HepG2 (cell line): ENCODE data around the gene EGLN1. TPM values are rescaled to one million over a fixed set of nuclear protein-coding genes. Genes with fewer than 3 reads are reported as not detected.

Experiments used
- ARNT ChIP-seq: fragments of 450-650 bp; IDR thresholded peaks from 2 replicates; pipeline ENCODE4 v1.6.1; 2017
- CTCF ChIP-seq: sonication (generic); formaldehyde crosslinking; IDR thresholded peaks from 2 replicates; pipeline ENCODE4 v1.5.0; 2020; ENCODE audit warnings: mild to moderate bottlenecking, missing genetic modification reagents, moderate library complexity
- DDIT3 ChIP-seq: sonication (generic); formaldehyde crosslinking; IDR thresholded peaks from 2 replicates; pipeline ENCODE4 v1.4.0; 2020; ENCODE audit warnings: mild to moderate bottlenecking, missing genetic modification reagents
- ELF3 ChIP-seq: IDR thresholded peaks from 2 replicates; pipeline ENCODE4 v1.6.1; 2016; ENCODE audit warnings: missing genetic modification reagents, missing compliant biosample characterization
- HIVEP1 ChIP-seq: sonication (generic); formaldehyde crosslinking; IDR thresholded peaks from 2 replicates; pipeline ENCODE4 v1.4.0; 2020; ENCODE audit warnings: mild to moderate bottlenecking, missing genetic modification reagents
- HMGXB3 ChIP-seq: sonication (generic); formaldehyde crosslinking; IDR thresholded peaks from 2 replicates; pipeline ENCODE4 v1.4.0; 2020; ENCODE audit warnings: missing genetic modification reagents, borderline replicate concordance
- IRF1 ChIP-seq: sonication (generic); formaldehyde crosslinking; IDR thresholded peaks from 2 replicates; pipeline ENCODE4 v1.4.0; 2020; ENCODE audit warnings: low read depth, mild to moderate bottlenecking, missing genetic modification reagents
- KAT8 ChIP-seq: IDR thresholded peaks from 2 replicates; pipeline ENCODE4 v1.6.1; 2016; ENCODE audit warnings: missing genetic modification reagents, missing compliant biosample characterization
- LCORL ChIP-seq, 2 experiments: fragments of 450-650 bp in 1 of 2; sonication (generic) in 1 of 2; formaldehyde crosslinking in 1 of 2; IDR thresholded peaks; 2 replicates each; pipeline versions ENCODE4 v1.5.0 to v1.6.1; 2017 to 2020; ENCODE audit warnings: antibody characterized with exemption in 1 of 2, missing genetic modification reagents in 1 of 2
- MAF1 ChIP-seq: sonication (generic); formaldehyde crosslinking; IDR thresholded peaks from 2 replicates; pipeline ENCODE4 v1.5.0; 2020; ENCODE audit warnings: missing genetic modification reagents, borderline replicate concordance
- RARG ChIP-seq: sonication (generic); formaldehyde crosslinking; IDR thresholded peaks from 2 replicates; pipeline ENCODE4 v1.4.0; 2020; ENCODE audit warnings: low read depth, mild to moderate bottlenecking, missing genetic modification reagents
- REXO4 ChIP-seq: sonication (generic); formaldehyde crosslinking; IDR thresholded peaks from 2 replicates; pipeline ENCODE4 v1.8.0; 2022; ENCODE audit warnings: missing genetic modification reagents, mild to moderate bottlenecking, borderline replicate concordance
- RXRA ChIP-seq: sonication (generic); formaldehyde crosslinking; IDR thresholded peaks from 2 replicates; pipeline ENCODE4 v1.5.1; 2020; ENCODE audit warnings: missing genetic modification reagents
- SMARCE1 ChIP-seq: fragments of 450-650 bp; IDR thresholded peaks from 2 replicates; pipeline ENCODE4 v1.6.1; 2017; ENCODE audit warnings: borderline replicate concordance
- SRSF1 ChIP-seq: fragments of 200-400 bp; formaldehyde crosslinking; optimal IDR thresholded peaks from 2 replicates; pipeline ENCODE3; 2017; ENCODE audit warnings: mild to moderate bottlenecking, low read depth, low read length, moderate library complexity
- SUZ12 ChIP-seq: fragments of 150-350 bp; IDR thresholded peaks from 2 replicates; pipeline ENCODE4 v1.6.1; 2014; ENCODE audit warnings: low read depth, low read length
- UBTF ChIP-seq: sonication (generic); formaldehyde crosslinking; IDR thresholded peaks from 2 replicates; pipeline ENCODE4 v1.4.0; 2020; ENCODE audit warnings: mild to moderate bottlenecking, missing genetic modification reagents
- ZBTB20 ChIP-seq: sonication (generic); formaldehyde crosslinking; IDR thresholded peaks from 2 replicates; pipeline ENCODE4 v1.8.1; 2023; ENCODE audit warnings: missing genetic modification reagents, low read depth, mild to moderate bottlenecking, borderline replicate concordance
- ZNF12 ChIP-seq: sonication (generic); formaldehyde crosslinking; IDR thresholded peaks from 2 replicates; pipeline ENCODE4 v1.5.0; 2020; ENCODE audit warnings: missing genetic modification reagents
- ZNF629 ChIP-seq: sonication (generic); formaldehyde crosslinking; conservative IDR thresholded peaks from 2 replicates; pipeline ENCODE4 v1.5.0; 2020; ENCODE audit warnings: missing genetic modification reagents
- ZNF839 ChIP-seq: sonication (generic); formaldehyde crosslinking; IDR thresholded peaks from 2 replicates; pipeline ENCODE4 v1.4.0; 2020; ENCODE audit warnings: missing genetic modification reagents, mild to moderate bottlenecking, borderline replicate concordance
- polyA plus RNA-seq, 8 experiments: library from polyadenylated mRNA; depleted of rRNA in 3 of 8; stranded (reverse) in 7 of 8; unstranded in 1 of 8; fragments of >200 nt; fragmentation: Illumina TruSeq in 4 of 8; extraction: Trizol in 4 of 8; gene quantifications; 2 replicates each; pipeline versions ENCODE4 v1.2.1 to v1.2.3, GENCODE V29; 2011 to 2016; ENCODE audit warnings: low read depth in 4 of 8, missing spikeins in 1 of 8, mixed read lengths in 1 of 8; ENCODE audit not compliant: insufficient read depth in 1 of 8
- total RNA-seq, 5 experiments: library from RNA; depleted of rRNA; stranded (reverse); fragments of >200 nt; fragmentation: Illumina TruSeq; extraction: Trizol; gene quantifications; 2 replicates each; pipeline ENCODE4 v1.2.3, GENCODE V29; 2016; ENCODE audit warnings: low read depth in 1 of 5

Gene EGLN1
- total and polyA plus RNA-seq, 2 of the 13 experiments (the other 11 are each of a cell fraction or from before 2014, with no cell fraction given) = 34.4 to 44.1 TPM

- TF ChIP-seq HMGXB3 (CRISPR knock-in tag) = peak; percentile 84
- no peak for TF ChIP-seq IRF1
- no peak for TF ChIP-seq RXRA (CRISPR knock-in tag)
- TF ChIP-seq SUZ12 = no peak
- TF ChIP-seq LCORL (IDR thresholded peaks at IDR 0.05) = no peak
- no peak for TF ChIP-seq LCORL (CRISPR knock-in tag; IDR thresholded peaks at IDR 0.05)
- no peak for TF ChIP-seq ZBTB20 (CRISPR knock-in tag)
- TF ChIP-seq MAF1 = no peak
- no peak for TF ChIP-seq DDIT3 (CRISPR knock-in tag)
- no peak for TF ChIP-seq UBTF (CRISPR knock-in tag)
- no peak for TF ChIP-seq ZNF629 (CRISPR knock-in tag)
- TF ChIP-seq REXO4 = no peak
- TF ChIP-seq RARG (CRISPR knock-in tag) = no peak
- TF ChIP-seq ELF3 = no peak
- peak; percentile 42; the same call in 1 of the 2 replicates for TF ChIP-seq KAT8 (CRISPR knock-in tag)
- TF ChIP-seq HIVEP1 (CRISPR knock-in tag) = no peak
- no peak for TF ChIP-seq ZNF12 (CRISPR knock-in tag)
- TF ChIP-seq SMARCE1 = no peak
- no peak for TF ChIP-seq ZNF839 (CRISPR knock-in tag)
- no peak for TF ChIP-seq CTCF (CRISPR knock-in tag)
- TF ChIP-seq ARNT = no peak
- TF ChIP-seq SRSF1 = no peak
These were observed 9.8 kb upstream of the EGLN1 start (continued) for GRCh38 chr1:231431665-231432415.
